K562 (cell line): ENCODE data around the gene VWA3A. TPM values are rescaled to one million over a fixed set of nuclear protein-coding genes. Genes with fewer than 3 reads are reported as not detected.

ENCODE experiments used
- CBX3 ChIP-seq, 2 experiments: IDR thresholded peaks; 1 replicate in 1 of 2; 2 replicates in 1 of 2; pipeline ENCODE4 v1.6.1; 2012; ENCODE audit warnings: inconsistent platforms in 2 of 2, low read length in 2 of 2, borderline replicate concordance in 1 of 2, control low read depth in 1 of 2
- ETS1 ChIP-seq: conservative IDR thresholded peaks from 2 replicates; pipeline ENCODE4 v1.6.1; 2011; ENCODE audit warnings: low read depth, mild to moderate bottlenecking, low read length; ENCODE audit not compliant: control insufficient read depth
- MAFG ChIP-seq: fragments of 450-650 bp; conservative IDR thresholded peaks from 2 replicates; pipeline ENCODE4 v1.6.1; 2016; ENCODE audit warnings: missing genetic modification characterization, missing compliant biosample characterization
- MECOM ChIP-seq: fragments of 250-450 bp; sonication (Bioruptor Pico); IDR thresholded peaks from 2 replicates; pipeline ENCODE4 v1.8.0; 2022; ENCODE audit warnings: inconsistent platforms
- MXI1 ChIP-seq: IDR thresholded peaks from 2 replicates; pipeline ENCODE4 v1.6.1; 2011; ENCODE audit warnings: low read depth, mild to moderate bottlenecking, improper control_type of control experiment, low read length
- NR2C1 ChIP-seq, 2 experiments: fragments of 450-650 bp; IDR thresholded peaks; 2 replicates each; pipeline ENCODE4 v1.6.1; 2017; ENCODE audit warnings: mild to moderate bottlenecking in 2 of 2, antibody characterized with exemption in 1 of 2, inconsistent platforms in 1 of 2, missing compliant biosample characterization in 1 of 2, missing genetic modification characterization in 1 of 2
- PREB ChIP-seq: sonication (generic); formaldehyde crosslinking; IDR thresholded peaks from 2 replicates; pipeline ENCODE4 v1.8.1; 2023; ENCODE audit warnings: mild to moderate bottlenecking, missing genetic modification reagents
- SREBF1 ChIP-seq: fragments of 150-350 bp; IDR thresholded peaks from 2 replicates; pipeline ENCODE4 v1.6.1; 2014; ENCODE audit warnings: antibody characterized with exemption, low read depth, low read length, borderline replicate concordance
- TARDBP ChIP-seq: fragments of 450-650 bp; IDR thresholded peaks from 2 replicates; pipeline ENCODE4 v1.6.1; 2016
- ZNF280B ChIP-seq: fragments of 250-450 bp; sonication (Bioruptor Pico); IDR thresholded peaks from 2 replicates; pipeline ENCODE4 v1.5.1; 2021; ENCODE audit warnings: mild to moderate bottlenecking
- ZNF398 ChIP-seq: fragments of 250-450 bp; sonication (Bioruptor Pico); IDR thresholded peaks from 2 replicates; pipeline ENCODE4 v1.8.0; 2021; ENCODE audit warnings: moderate library complexity, mild to moderate bottlenecking, inconsistent platforms
- ZNF592 ChIP-seq: fragments of 450-650 bp; IDR thresholded peaks from 2 replicates; pipeline ENCODE4 v1.6.1; 2017; ENCODE audit warnings: antibody characterized with exemption, mild to moderate bottlenecking
- ZNF655 ChIP-seq: fragments of 250-450 bp; sonication (Bioruptor Pico); IDR thresholded peaks from 2 replicates; pipeline ENCODE4 v1.5.0; 2021
- ZSCAN32 ChIP-seq: fragments of 450-650 bp; formaldehyde crosslinking; IDR thresholded peaks from 2 replicates; pipeline ENCODE4 v1.4.0; 2020; ENCODE audit warnings: mild to moderate bottlenecking, moderate library complexity
- polyA plus RNA-seq, 8 experiments: library from polyadenylated mRNA; depleted of rRNA in 4 of 8; stranded (reverse) in 5 of 8; unstranded in 3 of 8; fragments of >200 nt; fragmentation: Nextera tagmentation in 2 of 8; fragmentation: Illumina TruSeq in 1 of 8; extraction: Ambion mirVana in 2 of 8; extraction: Trizol in 1 of 8; gene quantifications; 2 replicates each; pipeline versions ENCODE4 v1.2.1 to v1.2.3, GENCODE V29; 2011 to 2014; ENCODE audit warnings: inconsistent platforms in 1 of 8, missing spikeins in 1 of 8
- total RNA-seq, 7 experiments: library from RNA; depleted of rRNA in 6 of 7; stranded (reverse); fragments of >200 nt in 6 of 7; fragmentation: Illumina TruSeq in 2 of 7; extraction: Trizol in 2 of 7; gene quantifications; 2 replicates each; pipeline versions ENCODE4 v1.2.1 to v1.2.3, GENCODE V29; 2011 to 2021; ENCODE audit warnings: low replicate concordance in 1 of 7

Gene VWA3A
- total and polyA plus RNA-seq, 9 of the 15 experiments (the other 6 are each of a cell fraction or from before 2014, with no cell fraction given) = not detected

- TF ChIP-seq ETS1 = no peak
- no peak for TF ChIP-seq TARDBP
- no peak for TF ChIP-seq ZNF280B
- no peak for TF ChIP-seq NR2C1 (IDR thresholded peaks at IDR 0.05)
- TF ChIP-seq NR2C1 (tag; IDR thresholded peaks at IDR 0.05) = no peak
- TF ChIP-seq MECOM = 0 out of 2 replicates have a peak, but pooled peaks have one; percentile 52
- TF ChIP-seq ZNF655 (CRISPR knock-in tag) = no peak
- no peak for TF ChIP-seq SREBF1
- TF ChIP-seq ZSCAN32 (CRISPR knock-in tag) = no peak
- peak; percentile 96 for TF ChIP-seq ZNF592
- TF ChIP-seq ZNF398 (CRISPR knock-in tag) = no peak
- no peak for TF ChIP-seq PREB (CRISPR knock-in tag)
- no peak for TF ChIP-seq MAFG
- no peak for TF ChIP-seq CBX3 (IDR thresholded peaks at IDR 0.05; ENCODE audit: borderline replicate concordance in 1 of 2, low read length in 2 of 2)
- no peak for TF ChIP-seq MXI1
Measured at GRCh38 chr16:22192261-22193062, 100.1 kb downstream of the VWA3A start (continued).
